ENCODE results near the gene ATP6V1C2.

GRCh38 chr2:10781746-10782145 is 60.3 kb downstream of the ATP6V1C2 start:
- TF ChIP-seq CTCF (IDR thresholded peaks at IDR 0.05) (no peak), ZFX (IDR thresholded peaks at IDR 0.05; ENCODE audit: borderline replicate concordance) (no peak)
